GM12801 (cell line): ENCODE results near the gene USP20.

Experiments
- CTCF ChIP-seq: IDR thresholded peaks from one replicate; pipeline ENCODE4 v1.5.1; 2011; ENCODE audit warnings: control low read depth; ENCODE audit not compliant: insufficient read length; ENCODE audit errors: extremely low read depth

The USP20 gene

GRCh38 chr9:129901993-129902739 is 66.9 kb downstream of the USP20 start:
- no peak for TF ChIP-seq CTCF

- TF ChIP-seq CTCF, result no peak
These were observed 67.5 kb downstream of the USP20 start for GRCh38 chr9:129902740-129903134.

GRCh38 chr9:129904734-129905133 is 69.5 kb downstream of the USP20 start:
- no peak for TF ChIP-seq CTCF

GRCh38 chr9:129906298-129906697 is 71.0 kb downstream of the USP20 start:
- no peak for TF ChIP-seq CTCF

GRCh38 chr9:129907201-129907600 is 71.9 kb downstream of the USP20 start:
- no peak for TF ChIP-seq CTCF

GRCh38 chr9:129908906-129909305 is 73.6 kb downstream of the USP20 start:
- TF ChIP-seq CTCF, result no peak

- TF ChIP-seq CTCF, result no peak
These were observed 74.6 kb downstream of the USP20 start for GRCh38 chr9:129909851-129910250.
